Hypothalamus (tissue), 51 donors: ENCODE data around the gene OR2V1.
"Not testable (repeated sequence)": the region's sequence is repeated elsewhere in the genome, so short reads cannot be mapped to it uniquely, and the experiment has no call there.

Experiments
- DNase-seq, 51 donors: peaks; one replicate each; lab custom pipeline; 2025; lab: John Stamatoyannopoulos, UW

Gene OR2V1

DNA sequence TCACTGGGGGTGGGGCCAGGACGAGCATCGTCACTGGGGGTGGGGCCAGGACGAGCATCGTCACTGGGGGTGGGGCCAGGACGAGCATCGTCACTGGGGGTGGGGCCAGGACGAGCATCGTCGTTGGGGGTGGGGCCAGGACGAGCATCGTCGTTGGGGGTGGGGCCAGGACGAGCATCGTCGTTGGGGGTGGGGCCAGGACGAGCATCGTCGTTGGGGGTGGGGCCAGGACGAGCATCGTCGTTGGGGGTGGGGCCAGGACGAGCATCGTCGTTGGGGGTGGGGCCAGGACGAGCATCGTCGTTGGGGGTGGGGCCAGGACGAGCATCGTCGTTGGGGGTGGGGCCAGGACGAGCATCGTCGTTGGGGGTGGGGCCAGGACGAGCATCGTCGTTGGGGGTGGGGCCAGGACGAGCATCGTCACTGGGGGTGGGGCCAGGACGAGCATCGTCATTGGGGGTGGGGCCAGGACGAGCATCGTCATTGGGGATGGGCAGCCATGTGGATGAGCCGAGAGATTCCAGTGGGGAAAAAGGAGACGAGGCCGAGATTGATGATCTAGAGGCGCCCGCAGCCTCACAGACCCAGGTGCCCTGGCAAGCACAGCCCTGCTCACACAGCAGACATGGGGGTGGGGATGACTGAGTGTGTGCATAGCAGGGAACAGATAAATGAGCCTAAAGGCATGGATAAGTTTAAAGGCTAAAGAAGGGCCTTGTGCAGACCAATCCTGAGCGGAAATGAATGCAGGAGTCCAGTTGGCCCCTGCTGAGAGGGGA is 30.0 kb upstream of the OR2V1 start:
- DNase-seq = peak in 45 of 51 donors; percentile 12 to 88 (median 59)

DNA sequence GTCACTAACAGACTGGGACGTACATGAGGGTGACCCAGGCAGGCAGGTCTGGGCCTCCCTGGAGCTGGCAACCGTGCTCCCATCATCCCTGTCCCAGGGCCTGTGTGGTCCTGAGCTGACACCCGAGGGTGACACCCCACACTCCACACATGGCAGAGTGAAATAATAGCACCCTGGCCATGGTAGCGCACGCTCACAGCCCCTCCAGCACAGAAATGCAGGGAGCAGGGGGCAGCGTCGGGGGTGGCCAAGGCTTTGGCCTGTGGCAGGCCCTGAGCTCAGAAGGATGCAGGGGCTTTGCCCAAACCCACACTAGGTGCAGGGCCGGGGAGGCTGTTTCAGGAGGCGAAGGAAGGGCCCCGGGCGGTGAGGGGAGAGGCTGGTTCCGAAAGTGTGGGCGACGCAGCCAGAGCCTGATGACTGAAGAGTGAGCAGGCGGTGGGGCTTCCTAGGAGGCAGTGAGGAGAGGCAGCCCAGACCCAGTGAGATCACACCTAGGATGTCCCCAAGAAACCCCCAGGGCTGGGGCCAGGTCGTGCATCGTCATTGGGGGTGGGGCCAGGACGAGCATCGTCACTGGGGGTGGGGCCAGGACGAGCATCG is 29.3 kb upstream of the OR2V1 start:
- peak in 40 of 51 donors; percentile 6 to 75 (median 32) for DNase-seq

DNA sequence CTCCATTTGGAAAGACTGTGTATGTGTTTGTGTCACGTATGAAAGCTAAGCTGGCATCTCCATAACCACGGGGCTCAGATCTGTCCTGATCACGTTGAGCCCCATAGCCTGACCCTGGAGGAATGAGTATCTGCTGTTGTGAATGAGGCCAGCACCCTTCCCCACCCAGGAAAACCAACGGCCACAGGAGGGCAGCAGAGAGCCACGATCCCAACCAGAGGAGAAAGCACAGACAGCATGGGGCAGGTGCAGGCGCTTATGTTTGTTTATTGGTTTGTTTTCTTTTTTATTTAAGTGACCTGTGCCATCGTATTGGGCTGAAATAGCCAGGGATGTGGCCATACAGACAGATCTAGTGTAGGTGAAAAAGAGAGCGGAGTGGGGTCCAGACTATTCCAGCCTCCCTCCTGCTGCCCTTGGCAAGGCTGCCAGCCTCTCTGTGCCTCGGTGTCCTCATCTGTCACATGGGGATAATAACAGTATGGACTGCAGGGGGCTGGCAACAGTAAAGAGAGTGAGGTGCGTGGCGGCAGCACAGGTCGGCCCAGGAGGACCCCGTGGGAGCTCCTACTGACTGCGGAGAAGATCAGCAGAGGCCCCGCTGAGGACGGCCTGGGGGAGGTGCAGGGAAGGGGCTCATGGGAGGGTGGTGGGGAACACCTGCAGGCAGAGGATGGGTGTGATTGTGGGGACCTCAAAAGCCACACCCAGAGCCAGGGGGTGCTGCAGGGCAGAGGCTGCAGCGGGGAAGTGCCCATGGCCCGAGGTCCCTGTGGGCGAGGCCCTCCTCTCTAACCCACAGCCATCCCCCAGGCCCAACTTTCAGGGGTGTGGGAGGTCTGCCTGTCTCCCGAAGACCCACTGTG is 28.6 kb upstream of the OR2V1 start:
- peak; percentile 20 to 92 (median 74) for DNase-seq

GRCh38 chr5:181158869-181159268 is 27.9 kb upstream of the OR2V1 start:
- no peak for DNase-seq

- no peak for DNase-seq
Observed at GRCh38 chr5:181156758-181157157, 25.8 kb upstream of the OR2V1 start.

- no peak for DNase-seq
Observed at GRCh38 chr5:181153814-181154213, 22.8 kb upstream of the OR2V1 start.

- no peak for DNase-seq
Observed at GRCh38 chr5:181152406-181152805, 21.4 kb upstream of the OR2V1 start.

DNA sequence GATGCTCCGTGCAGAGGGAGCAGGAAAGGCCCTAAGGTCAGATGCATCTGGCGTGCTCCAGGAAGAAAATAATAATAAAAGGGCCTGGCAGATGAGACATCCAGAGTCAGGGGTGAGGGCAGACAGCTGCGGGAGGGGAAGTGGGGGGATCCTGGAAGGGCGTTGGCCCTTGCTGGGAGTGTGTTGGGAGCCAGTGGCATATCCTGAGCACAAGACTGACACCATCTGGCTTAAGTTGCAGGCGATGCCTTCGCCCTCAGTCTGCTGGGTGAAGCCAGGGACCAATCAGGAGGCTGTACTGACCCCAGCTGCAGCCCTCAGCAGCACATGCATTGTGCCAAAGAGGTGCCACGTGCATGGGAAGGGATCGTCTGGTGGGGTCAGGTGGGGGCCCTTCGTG is 20.2 kb upstream of the OR2V1 start:
- no peak for DNase-seq

DNA sequence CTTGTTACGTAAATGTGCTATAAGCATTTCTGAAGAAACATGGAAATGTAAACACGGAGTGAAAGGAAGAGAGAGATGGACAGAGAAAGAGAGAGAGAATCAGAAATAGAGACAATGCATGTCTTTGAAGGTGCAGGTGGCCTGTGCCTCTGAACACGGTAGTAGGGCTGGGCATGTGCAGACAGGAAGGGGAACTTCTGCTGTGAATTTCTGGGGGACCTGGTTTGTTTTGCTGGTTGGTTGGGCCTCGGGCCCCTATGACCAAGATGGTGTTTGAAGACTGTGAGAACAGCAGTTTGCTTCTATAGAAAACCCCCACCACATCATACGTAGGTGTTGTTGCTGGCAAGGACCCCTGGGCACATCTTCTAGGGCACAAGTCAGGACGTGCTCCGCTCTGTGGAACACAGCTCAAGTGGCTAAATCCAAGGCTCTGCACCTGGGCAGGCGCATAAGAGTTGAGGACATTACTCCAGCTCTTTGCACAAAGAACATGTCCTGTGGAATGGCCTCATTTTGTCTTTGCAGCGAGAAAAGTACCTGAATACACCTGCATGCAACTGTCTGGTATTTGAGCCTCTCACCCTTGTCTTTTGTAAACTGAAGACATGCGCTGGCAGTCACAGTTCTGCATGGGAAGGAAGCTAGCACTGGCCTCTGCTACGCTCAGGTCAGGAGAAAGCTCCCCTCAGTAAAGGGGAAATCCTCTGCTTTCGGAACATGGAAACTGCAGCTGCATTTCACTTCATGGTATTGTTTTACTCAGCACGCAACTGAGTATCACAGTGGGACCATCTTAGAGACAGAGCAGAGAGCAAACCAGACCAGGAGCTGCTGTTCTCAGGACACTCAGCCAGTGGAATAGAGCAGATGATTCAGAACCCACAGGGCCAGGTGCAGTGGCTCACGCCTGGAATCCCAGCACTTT is 19.1 kb upstream of the OR2V1 start:
- DNase-seq = no peak

GRCh38 chr5:181149355-181149754 is 18.4 kb upstream of the OR2V1 start:
- DNase-seq = no peak

DNA sequence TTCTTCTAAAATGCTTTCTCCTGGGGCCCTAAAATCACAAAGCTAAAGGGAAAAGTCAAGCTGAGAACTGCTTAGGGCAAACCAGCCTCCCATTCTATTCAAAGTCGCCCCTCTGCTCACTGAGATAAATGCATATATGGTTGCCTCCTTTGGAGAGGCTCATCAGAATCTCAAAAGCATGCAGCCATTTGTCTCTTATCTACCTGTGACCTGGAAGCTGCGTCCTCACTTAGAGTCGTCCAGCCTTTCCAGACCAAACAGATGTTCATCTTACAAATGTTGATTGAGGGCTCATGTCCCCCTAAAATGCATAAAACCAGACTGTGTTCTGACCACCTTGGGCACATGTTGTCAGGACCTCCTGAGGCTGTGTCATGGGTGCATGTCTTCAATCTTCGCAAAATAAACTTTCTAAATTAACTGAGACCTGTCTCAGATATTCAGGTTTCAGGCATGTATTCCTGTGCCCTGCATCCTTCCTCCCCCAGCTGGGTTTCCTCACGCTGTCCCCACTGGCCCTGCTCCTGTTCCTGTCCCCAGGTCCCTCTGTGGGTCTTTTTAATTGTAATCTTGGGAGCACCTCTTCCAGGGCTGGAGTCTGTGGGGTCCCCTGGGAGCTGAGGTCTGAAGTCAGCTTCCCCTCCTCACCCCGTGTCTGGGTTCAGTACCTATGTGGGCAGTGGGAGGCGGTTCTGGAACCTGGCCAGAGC is 16.1 kb upstream of the OR2V1 start, which contains the start of gene OR2V2:
Gene OR2V2, plus strand, starts transcription at position 660 of the 710 bp plus-strand sequence. CDS start 7,357 bp downstream, outside the sequence.
- not testable (repeated sequence) for DNase-seq

- DNase-seq = no peak
Observed at GRCh38 chr5:181145133-181145532, 14.2 kb upstream of the OR2V1 start.

DNA sequence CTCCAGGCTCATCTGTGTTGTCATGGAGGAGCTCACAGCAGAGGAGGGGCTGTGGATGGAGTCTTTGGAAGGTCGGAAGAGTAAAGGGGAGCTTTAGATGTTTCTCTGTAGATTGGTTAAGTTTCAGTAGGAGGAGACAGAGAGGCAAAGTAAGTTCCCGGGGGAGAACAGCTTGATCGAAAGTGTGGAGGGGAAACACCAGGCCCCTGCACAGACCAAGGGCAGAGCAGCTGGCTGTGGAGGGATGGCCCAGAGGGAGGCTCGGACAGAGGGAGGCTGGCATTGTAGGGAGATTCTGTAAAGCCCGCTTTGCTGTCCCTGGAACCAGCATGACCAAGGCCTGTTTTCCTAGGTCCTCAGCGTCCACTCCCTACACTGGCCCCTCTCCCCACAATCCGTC is 11.1 kb upstream of the OR2V1 start:
- no peak for DNase-seq

GRCh38 chr5:181140766-181141165 is 9.8 kb upstream of the OR2V1 start:
- no peak for DNase-seq

GRCh38 chr5:181138258-181138657 is 7.3 kb upstream of the OR2V1 start:
- no peak for DNase-seq

GRCh38 chr5:181136361-181136955 is 5.5 kb upstream of the OR2V1 start:
- no peak for DNase-seq

DNA sequence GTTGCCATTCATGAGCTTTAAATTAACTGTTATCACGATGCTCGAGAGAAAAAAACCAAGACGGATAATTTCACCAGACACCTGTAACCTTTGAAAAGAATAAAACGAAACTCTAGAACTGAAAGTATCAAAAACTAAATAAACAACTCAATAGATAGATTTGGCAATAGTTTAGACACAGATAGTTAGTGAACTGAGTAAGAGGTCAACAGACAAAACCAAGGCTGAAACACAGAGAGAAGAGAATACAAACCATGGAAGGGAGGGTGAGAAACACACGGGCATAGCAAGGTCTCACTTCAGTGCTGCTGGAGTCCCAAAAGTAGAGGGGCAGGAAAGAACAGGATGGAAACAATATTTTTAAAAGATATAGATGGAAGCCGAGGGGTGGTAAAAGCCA is 3.3 kb upstream of the OR2V1 start:
- no peak for DNase-seq

- DNase-seq = peak in 2 of 51 donors; percentile 1 to 7
Observed at GRCh38 chr5:181133610-181134231, 2.8 kb upstream of the OR2V1 start.

GRCh38 chr5:181133083-181133482 is 2.1 kb upstream of the OR2V1 start:
- no peak for DNase-seq
